K562 (cell line): Measurements from ENCODE around the gene CLDN5. TPM values are rescaled to one million over a fixed set of nuclear protein-coding genes. Genes with fewer than 3 reads are reported as not detected.

ENCODE experiments used
- ATAC-seq: fragments of 200-7000 bp; cut with Tn5 transposase; 3 replicates; pipeline ENCODE4 v1.9.1; 2020; ENCODE audit warnings: moderate library complexity
- BruUV-seq: library from RNA; stranded (reverse); fragments of 400-500 nt; replicated peaks from 2 replicates; lab custom pipeline; 2021; lab: Mats Ljungman, UMichigan
- CTCF ChIA-PET: fragments of 300-600 bp; formaldehyde crosslinking; extraction: SDS; loops from one replicate; lab custom pipeline; 2021; ENCODE audit warnings: low intra/inter-chr PET ratio; lab: Yijun Ruan, JAX
- POLR2A ChIA-PET: fragments of 300-600, 350-650 bp; sonication (Branson Sonifier 250); formaldehyde crosslinking; extraction: SDS; loops from one replicate; lab custom pipeline; 2021; ENCODE audit warnings: antibody characterized with exemption, inconsistent platforms; lab: Yijun Ruan, JAX
- DNase-seq, 4 experiments: peaks; one replicate each; pipeline versions ENCODE4 v3.0.0 to v3.0.0-alpha.2; 2011 to 2018; ENCODE audit warnings: low spot score in 3 of 4, mixed read lengths in 3 of 4; ENCODE audit errors: extremely low read depth in 1 of 4
- FAIRE-seq: peaks from 2 replicates; lab custom pipeline; 2011; peaks lifted over from hg19 to GRCh38; lab: Jason Lieb, UNC
- H2AFZ ChIP-seq: 2 replicates; pipeline ENCODE4 v1.6.0; 2011; ENCODE audit warnings: low read depth, low read length, control low read depth, inconsistent platforms
- H3K27ac ChIP-seq: fragments of 200-600 bp; 3 replicates; pipeline ENCODE4 v1.8.0; 2011; ENCODE audit warnings: low read depth, mild to moderate bottlenecking, control low read depth, inconsistent platforms, low read length, moderate library complexity, mixed read lengths; ENCODE audit errors: extremely low read depth
- H3K27me3 ChIP-seq, 2 experiments: fragments of 300-600 bp in 1 of 2; 2 replicates in 1 of 2; 3 replicates in 1 of 2; pipeline versions ENCODE4 v1.6.0 to v1.8.0; 2011; ENCODE audit warnings: inconsistent platforms in 2 of 2, low read length in 2 of 2, mild to moderate bottlenecking in 1 of 2, mixed read lengths in 1 of 2, moderate library complexity in 1 of 2; ENCODE audit not compliant: control insufficient read depth in 2 of 2, insufficient read depth in 2 of 2
- H3K36me3 ChIP-seq: fragments of 300-600 bp; 3 replicates; pipeline ENCODE4 v1.8.0; 2011; ENCODE audit warnings: mild to moderate bottlenecking, low read length, inconsistent platforms; ENCODE audit not compliant: control insufficient read depth, insufficient read depth
- H3K4me1 ChIP-seq, 2 experiments: fragments of 200-600 bp in 1 of 2; replicated peaks in 1 of 2; 2 replicates in 1 of 2; 3 replicates in 1 of 2; pipeline versions ENCODE4 v1.5.1 to v1.8.0; 2011; ENCODE audit warnings: inconsistent platforms in 2 of 2, low read length in 2 of 2, mild to moderate bottlenecking in 1 of 2, mixed read lengths in 1 of 2, moderate library complexity in 1 of 2; ENCODE audit not compliant: control insufficient read depth in 2 of 2, insufficient read depth in 2 of 2
- H3K4me2 ChIP-seq: 2 replicates; pipeline ENCODE4 v1.6.1; 2011; ENCODE audit warnings: low read length, control low read depth, inconsistent platforms, mixed read lengths; ENCODE audit not compliant: insufficient read depth
- H3K4me3 ChIP-seq: fragments of 200-600 bp; sonication (generic), shearing (Covaris generic); 2 replicates; pipeline ENCODE4 v1.5.1; 2016; ENCODE audit warnings: control low read depth, inconsistent platforms
- H3K79me2 ChIP-seq: fragments of 200-600 bp; 3 replicates; pipeline ENCODE4 v1.8.0; 2011; ENCODE audit warnings: low read length, inconsistent platforms; ENCODE audit not compliant: control insufficient read depth, insufficient read depth
- H3K9ac ChIP-seq, 2 experiments: 2 replicates each; pipeline versions ENCODE4 v1.6.0 to v1.6.1; 2011; ENCODE audit warnings: low read depth in 2 of 2, low read length in 2 of 2, control low read depth in 1 of 2, inconsistent platforms in 1 of 2, mild to moderate bottlenecking in 1 of 2, mixed read lengths in 1 of 2; ENCODE audit not compliant: insufficient read depth in 1 of 2
- H3K9me1 ChIP-seq: one replicate; pipeline ENCODE4 v1.6.0; 2011; ENCODE audit warnings: inconsistent platforms, mild to moderate bottlenecking, low read length, moderate library complexity; ENCODE audit not compliant: control insufficient read depth, insufficient read depth
- H3K9me3 ChIP-seq: replicated peaks from 2 replicates; pipeline ENCODE4 v1.5.1; 2011; ENCODE audit warnings: low read depth, low read length, inconsistent platforms; ENCODE audit not compliant: control insufficient read depth, insufficient read depth
- H4K20me1 ChIP-seq: replicated peaks from 2 replicates; pipeline ENCODE4 v1.6.1; 2011; ENCODE audit warnings: low read length, inconsistent platforms, mixed read lengths; ENCODE audit not compliant: control insufficient read depth, insufficient read depth
- ADNP ChIP-seq: fragments of 200-800 bp; sonication (Bioruptor generic); IDR thresholded peaks from 2 replicates; pipeline ENCODE4 v1.6.1; 2016; ENCODE audit warnings: missing genetic modification characterization, missing compliant biosample characterization
- CXXC5 ChIP-seq: fragments of 250-450 bp; sonication (Bioruptor Pico); IDR thresholded peaks from 2 replicates; pipeline ENCODE4 v1.8.0; 2022; ENCODE audit warnings: inconsistent platforms, mild to moderate bottlenecking, moderate library complexity
- ELF2 ChIP-seq: fragments of 250-450 bp; sonication (Bioruptor Pico); IDR thresholded peaks from 2 replicates; pipeline ENCODE4 v1.5.0; 2021; ENCODE audit warnings: mild to moderate bottlenecking
- FOSL1 ChIP-seq: fragments of 200-800 bp; sonication (Bioruptor generic); conservative IDR thresholded peaks from 2 replicates; pipeline ENCODE4 v1.6.1; 2016; ENCODE audit warnings: missing genetic modification characterization, missing compliant biosample characterization
- HIVEP1 ChIP-seq: fragments of 250-450 bp; sonication (Bioruptor Pico); IDR thresholded peaks from 2 replicates; pipeline ENCODE4 v1.4.0; 2020; ENCODE audit warnings: mild to moderate bottlenecking
- HOXB6 ChIP-seq: fragments of 250-450 bp; sonication (Bioruptor Pico); IDR thresholded peaks from 2 replicates; pipeline ENCODE4 v1.5.1; 2022; ENCODE audit warnings: mild to moderate bottlenecking, borderline replicate concordance
- KAT2B ChIP-seq: IDR thresholded peaks from one replicate; pipeline ENCODE4 v1.6.1; 2012; ENCODE audit warnings: low read depth, mild to moderate bottlenecking, control low read depth, inconsistent platforms, low read length, moderate library complexity
- MCM3 ChIP-seq: fragments of 450-650 bp; IDR thresholded peaks from 2 replicates; pipeline ENCODE4 v1.6.1; 2016
- POLR2G ChIP-seq: fragments of 200-400 bp; formaldehyde crosslinking; IDR thresholded peaks from 2 replicates; pipeline ENCODE4 v1.6.1; 2017; ENCODE audit warnings: low read depth, mild to moderate bottlenecking, antibody characterized with exemption, low read length, moderate library complexity
- RNF2 ChIP-seq: sonication (generic); IDR thresholded peaks from 2 replicates; pipeline ENCODE4 v1.6.1; 2016
- SNRNP70 ChIP-seq: fragments of 200-400 bp; formaldehyde crosslinking; optimal IDR thresholded peaks from 2 replicates; pipeline ENCODE3; 2017; ENCODE audit warnings: low read depth, low read length
- STAT5A ChIP-seq: IDR thresholded peaks from 2 replicates; pipeline ENCODE4 v1.6.1; 2012; ENCODE audit warnings: low read length, inconsistent platforms, borderline replicate concordance
- TAF1 ChIP-seq: IDR thresholded peaks from 2 replicates; pipeline ENCODE4 v1.6.1; 2011; ENCODE audit warnings: mild to moderate bottlenecking, low read length, moderate library complexity; ENCODE audit not compliant: insufficient read depth, control insufficient read depth, severe bottlenecking; ENCODE audit errors: extremely low read depth
- WHSC1 ChIP-seq: IDR thresholded peaks from one replicate; pipeline ENCODE4 v1.6.1; 2012; ENCODE audit warnings: low read length, control low read depth, inconsistent platforms
- ZNF277 ChIP-seq: fragments of 250-450 bp; sonication (Bioruptor Pico); IDR thresholded peaks from 2 replicates; pipeline ENCODE4 v1.8.0; 2022; ENCODE audit warnings: inconsistent platforms, mild to moderate bottlenecking, moderate library complexity, borderline replicate concordance
- WGBS: fragments of 100-300 bp; shearing (Covaris generic); methylation state at CpG from one replicate; pipeline ENCODE4 v1.1.6; 2016; ENCODE audit warnings: low coverage, mixed read lengths; ENCODE audit not compliant: insufficient coverage; ENCODE audit errors: missing lambda C conversion rate; 5-methylcytosine and 5-hydroxymethylcytosine counted together
- in situ Hi-C: fragments of 300-500 bp; cut with MboI; formaldehyde crosslinking; loops from 4 replicates; pipeline ENCODE4 v1.15.0; 2018; ENCODE audit warnings: inconsistent platforms, mixed read lengths
- intact Hi-C: fragments of 100-400 bp; cut with micrococcal nuclease; formaldehyde crosslinking; loops from 2 replicates; pipeline ENCODE4 v1.14.2; 2022
- polyA plus RNA-seq, 8 experiments: library from polyadenylated mRNA; depleted of rRNA in 4 of 8; stranded (reverse) in 5 of 8; unstranded in 3 of 8; fragments of >200 nt; fragmentation: Nextera tagmentation in 2 of 8; fragmentation: Illumina TruSeq in 1 of 8; extraction: Ambion mirVana in 2 of 8; extraction: Trizol in 1 of 8; gene quantifications; 2 replicates each; pipeline versions ENCODE4 v1.2.1 to v1.2.3, GENCODE V29; 2011 to 2014; ENCODE audit warnings: inconsistent platforms in 1 of 8, missing spikeins in 1 of 8
- total RNA-seq, 7 experiments: library from RNA; depleted of rRNA in 6 of 7; stranded (reverse); fragments of >200 nt in 6 of 7; fragmentation: Illumina TruSeq in 2 of 7; extraction: Trizol in 2 of 7; gene quantifications; 2 replicates each; pipeline versions ENCODE4 v1.2.1 to v1.2.3, GENCODE V29; 2011 to 2021; ENCODE audit warnings: low replicate concordance in 1 of 7
- TF ChIP-seq, protein P1 (sequence below): sonication (generic); formaldehyde crosslinking; IDR thresholded peaks from 2 replicates; pipeline ENCODE4 v1.9.0; 2022; ENCODE audit warnings: mild to moderate bottlenecking, missing genetic modification reagents
- TF ChIP-seq, protein P2 (sequence below): fragments of 250-450 bp; sonication (Bioruptor Pico); IDR thresholded peaks from 2 replicates; pipeline ENCODE4 v1.5.0; 2021; ENCODE audit warnings: mild to moderate bottlenecking, moderate library complexity

The CLDN5 gene
- total and polyA plus RNA-seq, 9 of the 15 experiments (the other 6 are each of a cell fraction or from before 2014, with no cell fraction given): 0.20 TPM; not detected in 8

DNA sequence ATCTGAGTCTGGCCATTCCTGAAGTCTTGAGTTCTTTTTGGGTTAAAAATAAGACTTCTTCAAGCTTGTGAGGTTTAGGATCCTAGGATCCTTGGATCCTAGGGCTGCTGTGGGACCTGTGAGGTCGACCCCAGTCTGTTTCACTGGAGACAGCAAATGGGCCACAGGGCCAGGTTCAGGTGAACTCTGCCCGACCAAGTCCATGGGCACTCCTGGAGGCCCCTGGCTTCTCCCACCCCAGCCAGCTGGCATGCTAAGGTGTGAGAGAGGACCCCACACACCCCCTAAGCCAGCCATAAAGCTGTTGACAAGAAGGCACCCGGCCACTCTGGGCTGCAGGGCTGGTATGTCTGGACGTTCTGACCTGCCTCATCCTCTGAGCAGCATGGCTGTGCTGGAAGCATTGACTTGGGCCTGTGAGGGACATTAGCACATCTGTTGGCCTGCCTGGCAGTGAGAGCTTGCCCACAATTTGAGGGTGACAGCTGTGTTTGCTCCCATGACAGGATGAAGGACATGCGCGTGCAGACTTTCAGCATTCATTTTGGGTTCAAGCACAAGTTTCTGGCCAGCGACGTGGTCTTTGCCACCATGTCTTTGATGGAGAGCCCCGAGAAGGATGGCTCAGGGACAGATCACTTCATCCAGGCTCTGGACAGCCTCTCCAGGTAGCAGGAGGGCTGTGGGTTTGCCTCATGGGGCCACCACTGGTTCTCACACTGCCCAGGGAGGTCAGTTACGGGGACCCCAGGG is 16.0 kb downstream of the CLDN5 start:
- BruUV-seq: no TSS peak
- Histone ChIP-seq H3K4me3 (no peak overlapping the region), H3K36me3 (peaks cover 99% of the 10 kb centered on the region), H3K79me2 (no peaks in the 10 kb centered on the region), H2AFZ (no peak overlapping the region), H3K4me2 (no peak overlapping the region), H3K9ac (peak overlapping the region in 1 of 2 experiments; percentile 27; a peak in 2 of 4 replicates), H3K4me1 (peaks cover 0 to 5% of the 10 kb centered on the region in 2 experiments; a peak in 1 of 5 replicates), H3K27me3 (no peaks in the 10 kb centered on the region), H3K9me3 (no peaks in the 10 kb centered on the region), H4K20me1 (peaks cover 10% of the 10 kb centered on the region; the same call in 1 of the 2 replicates), H3K9me1 (peaks cover 4% of the 10 kb centered on the region), H3K27ac (no peak overlapping the region)
- no peak for DNase-seq
- ChIA-PET POLR2A (interaction anchor here (0.8 to 6.3 kb wide), 7 partner anchors 9 to 30 kb away, joined by 4 to 46 read pairs (median 6); no protein-coding TSS in a partner anchor), CTCF (no interaction called here)
- in situ Hi-C loops (loop anchor here (10.0 kb wide), 1 partner anchor 837 kb away; no protein-coding TSS in a partner anchor), intact Hi-C loops (no loop called here)
- ATAC-seq: peak; percentile 8
- WGBS: 91% methylated on average over 10 of the region's 10 CpGs
- no peak for FAIRE-seq
- TF ChIP-seq SNRNP70 (peak; percentile 76), HIVEP1 (no peak), ADNP (no peak), ELF2 (CRISPR knock-in tag) (no peak), CXXC5 (CRISPR knock-in tag) (no peak), STAT5A (no peak), FOSL1 (tag) (no peak), HOXB6 (CRISPR knock-in tag) (no peak), MCM3 (no peak), TAF1 (no peak), POLR2G (peak; percentile 74), RNF2 (no peak), WHSC1 (peak; percentile 18), KAT2B (peak; percentile 37), ZNF277 (CRISPR knock-in tag) (no peak)
- TF ChIP-seq, protein P1, sequence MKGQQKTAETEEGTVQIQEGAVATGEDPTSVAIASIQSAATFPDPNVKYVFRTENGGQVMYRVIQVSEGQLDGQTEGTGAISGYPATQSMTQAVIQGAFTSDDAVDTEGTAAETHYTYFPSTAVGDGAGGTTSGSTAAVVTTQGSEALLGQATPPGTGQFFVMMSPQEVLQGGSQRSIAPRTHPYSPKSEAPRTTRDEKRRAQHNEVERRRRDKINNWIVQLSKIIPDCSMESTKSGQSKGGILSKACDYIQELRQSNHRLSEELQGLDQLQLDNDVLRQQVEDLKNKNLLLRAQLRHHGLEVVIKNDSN (CRISPR knock-in tag): peak; percentile 43
- TF ChIP-seq, protein P2, sequence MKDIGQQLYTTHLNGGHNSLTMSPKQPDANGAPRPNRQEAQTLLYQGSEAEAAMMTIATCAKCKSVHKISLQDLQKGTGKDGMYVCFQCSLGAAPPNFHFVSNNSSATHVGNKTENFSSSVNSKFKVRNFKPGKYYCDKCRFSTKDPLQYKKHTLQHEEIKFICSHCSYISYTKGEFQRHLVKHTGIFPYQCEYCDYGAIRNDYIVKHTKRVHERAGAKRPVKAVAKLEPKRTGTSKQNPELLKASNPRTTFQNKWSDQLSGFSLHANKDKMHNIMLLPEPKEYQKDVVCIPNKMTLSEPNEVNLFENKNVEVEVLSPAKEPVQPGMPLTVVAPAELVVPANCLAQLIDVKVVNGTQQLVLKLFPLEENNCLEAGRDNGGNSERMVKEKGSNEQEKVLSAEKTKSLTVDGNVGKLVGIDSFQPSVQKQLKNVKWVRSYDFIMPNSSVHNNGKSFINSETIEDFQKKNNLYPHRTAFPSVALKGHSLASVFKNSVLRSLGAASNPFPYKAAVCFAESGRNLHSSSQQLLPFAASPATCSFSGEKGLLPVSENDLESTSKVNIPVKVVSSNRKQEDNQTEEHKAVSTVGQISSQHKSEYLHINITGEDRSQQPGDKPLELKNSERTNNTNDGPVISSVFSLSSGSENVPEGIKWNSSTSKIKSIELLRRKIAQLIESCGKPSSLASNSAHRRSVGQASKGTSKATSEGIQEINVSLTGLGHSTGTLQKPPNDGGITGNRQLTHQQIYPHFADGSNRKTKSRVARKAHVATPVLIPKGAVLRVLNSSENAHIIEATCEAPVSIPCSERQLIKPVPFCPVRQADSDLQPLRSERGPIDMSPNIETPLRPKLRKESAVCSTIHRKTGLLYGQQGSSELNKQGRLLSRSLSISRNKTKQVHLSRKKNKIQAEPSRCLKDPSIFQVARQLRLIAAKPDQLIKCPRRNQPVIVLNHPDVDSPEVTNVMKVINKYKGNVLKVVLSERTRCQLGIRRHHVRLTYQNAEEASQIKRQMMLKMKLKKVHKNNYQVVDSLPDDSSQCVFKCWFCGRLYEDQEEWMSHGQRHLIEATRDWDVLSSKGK (CRISPR knock-in tag): no peak
